Suppressor macrophage (primary cell): Measurements from ENCODE around the gene EPB41.

Source experiments
- DNase-seq, 4 experiments: peaks; one replicate each; pipeline ENCODE4 v3.0.0-alpha.2; 2020 to 2022

EPB41 gene

GRCh38 chr1:28891256-28891655 is 23.1 kb upstream of the EPB41 start:
- DNase-seq = no peak

GRCh38 chr1:28893403-28894102 is 20.8 kb upstream of the EPB41 start:
- DNase-seq = peak in 2 of 4 experiments; percentile 9 to 12

GRCh38 chr1:28894785-28895184 is 19.6 kb upstream of the EPB41 start:
- DNase-seq = no peak

GRCh38 chr1:28895896-28896608 is 18.3 kb upstream of the EPB41 start:
- DNase-seq = no peak

GRCh38 chr1:28896609-28896986 is 17.8 kb upstream of the EPB41 start:
- DNase-seq = no peak

- DNase-seq = no peak
Measured at GRCh38 chr1:28897789-28898188, 16.6 kb upstream of the EPB41 start.

- DNase-seq = peak in 3 of 4 experiments; percentile 6 to 19 (median 16)
Measured at GRCh38 chr1:28898405-28898881, 15.9 kb upstream of the EPB41 start.

- peak in 1 of 4 experiments; percentile 21 for DNase-seq
Measured at GRCh38 chr1:28899267-28899666, 15.1 kb upstream of the EPB41 start.

- DNase-seq = no peak
Measured at GRCh38 chr1:28900562-28900961, 13.8 kb upstream of the EPB41 start.

- DNase-seq = no peak
Measured at GRCh38 chr1:28902738-28903137, 11.6 kb upstream of the EPB41 start.

- DNase-seq = no peak
Measured at GRCh38 chr1:28905921-28906666, 8.3 kb upstream of the EPB41 start.

- DNase-seq = no peak
Measured at GRCh38 chr1:28909198-28909597, 5.2 kb upstream of the EPB41 start.

GRCh38 chr1:28910379-28911115 is 3.8 kb upstream of the EPB41 start:
- no peak for DNase-seq

- no peak for DNase-seq
Measured at GRCh38 chr1:28913786-28914227, 562 bp upstream of the EPB41 start.

- DNase-seq = peak in 2 of 4 experiments; percentile 17 to 22
Measured at GRCh38 chr1:28915031-28915895, 894 bp downstream of the EPB41 start.

GRCh38 chr1:28917757-28918118 is 3.4 kb downstream of the EPB41 start:
- DNase-seq = no peak

GRCh38 chr1:28921286-28921869 is 7.0 kb downstream of the EPB41 start:
- no peak for DNase-seq

GRCh38 chr1:28925350-28925891 is 11.1 kb downstream of the EPB41 start:
- DNase-seq = no peak

GRCh38 chr1:28926629-28927265 is 12.4 kb downstream of the EPB41 start:
- peak; percentile 65 to 87 (median 78) for DNase-seq

- DNase-seq = peak in 2 of 4 experiments; percentile 30 to 39
Measured at GRCh38 chr1:28927266-28927647, 12.9 kb downstream of the EPB41 start.
